Fibroblast of lung (primary cell): ENCODE data around the gene CFAP65. TPM values are rescaled to one million over a fixed set of nuclear protein-coding genes. Genes with fewer than 3 reads are reported as not detected.

Experiments used
- DNase-seq, 2 donors: peaks; one replicate each; pipeline versions ENCODE4 v3.0.0 to v3.0.0-alpha.2; 2010; ENCODE audit warnings: low read depth in 2 of 2
- H2AFZ ChIP-seq: 2 replicates; pipeline ENCODE4 v1.5.1; 2012; ENCODE audit warnings: low read length, control low read depth, inconsistent platforms
- H3K27ac ChIP-seq: 2 replicates; pipeline ENCODE4 v1.5.1; 2011; ENCODE audit warnings: low read length, control low read depth; ENCODE audit not compliant: insufficient read depth
- H3K27me3 ChIP-seq: 2 replicates; pipeline ENCODE4 v1.5.1; 2011; ENCODE audit warnings: mild to moderate bottlenecking, low read length; ENCODE audit not compliant: control insufficient read depth, insufficient read depth
- H3K36me3 ChIP-seq: 2 replicates; pipeline ENCODE4 v1.5.1; 2011; ENCODE audit warnings: low read length; ENCODE audit not compliant: control insufficient read depth, insufficient read depth
- H3K4me1 ChIP-seq: 2 replicates; pipeline ENCODE4 v1.5.1; 2011; ENCODE audit warnings: low read length; ENCODE audit not compliant: control insufficient read depth, insufficient read depth; ENCODE audit errors: extremely low read depth
- H3K4me2 ChIP-seq: 2 replicates; pipeline ENCODE4 v1.5.1; 2011; ENCODE audit warnings: low read length, control low read depth; ENCODE audit not compliant: insufficient read depth; ENCODE audit errors: extremely low read depth
- H3K4me3 ChIP-seq, 4 experiments: fragments of 200-600 bp in 1 of 4; sonication (generic) in 1 of 4; replicated peaks in 1 of 4; 2 replicates each; pipeline ENCODE4 v1.5.1; 2011 to 2016; ENCODE audit warnings: low read length in 4 of 4, low read depth in 3 of 4, mild to moderate bottlenecking in 3 of 4, control low read depth in 2 of 4, inconsistent platforms in 1 of 4, mixed read lengths in 1 of 4; ENCODE audit not compliant: insufficient read depth in 1 of 4; ENCODE audit errors: control extremely low read depth in 1 of 4
- H3K79me2 ChIP-seq: 2 replicates; pipeline ENCODE4 v1.5.1; 2012; ENCODE audit warnings: mild to moderate bottlenecking, low read length, inconsistent platforms; ENCODE audit not compliant: control insufficient read depth, insufficient read depth
- H3K9ac ChIP-seq: 2 replicates; pipeline ENCODE4 v1.5.1; 2011; ENCODE audit warnings: mild to moderate bottlenecking, low read length, control low read depth; ENCODE audit not compliant: insufficient read depth
- H3K9me3 ChIP-seq: 2 replicates; pipeline ENCODE4 v1.5.1; 2012; ENCODE audit warnings: low read depth, low read length; ENCODE audit not compliant: control insufficient read depth, insufficient read depth
- H4K20me1 ChIP-seq: 2 replicates; pipeline ENCODE4 v1.5.1; 2011; ENCODE audit warnings: low read length; ENCODE audit not compliant: control insufficient read depth, insufficient read depth; ENCODE audit errors: extremely low read depth
- EZH2 ChIP-seq: IDR thresholded peaks from 2 replicates; pipeline ENCODE4 v1.5.1; 2012; ENCODE audit warnings: low read length, control low read depth, mild to moderate bottlenecking; ENCODE audit errors: missing control alignments
- polyA plus RNA-seq, 2 donors: library from polyadenylated mRNA; depleted of rRNA in 1 of 2; stranded (reverse) in 1 of 2; unstranded in 1 of 2; fragments of >200 nt; gene quantifications; 2 replicates each; pipeline ENCODE4 v1.2.1, GENCODE V29; 2011 to 2012; ENCODE audit warnings: missing spikeins in 1 of 2
- total RNA-seq: library from RNA; depleted of rRNA; stranded (reverse); fragments of >200 nt; gene quantifications from 2 replicates; pipeline ENCODE4 v1.2.1, GENCODE V29; 2014
- TF ChIP-seq, protein P1 (sequence below), 2 donors: IDR thresholded peaks in 1 of 2; conservative IDR thresholded peaks in 1 of 2; 1 replicate in 1 of 2; 2 replicates in 1 of 2; pipeline ENCODE4 v1.5.1; 2011 to 2012; ENCODE audit warnings: low read length in 2 of 2, control low read depth in 1 of 2, inconsistent platforms in 1 of 2, low read depth in 1 of 2, mild to moderate bottlenecking in 1 of 2

CFAP65 gene
- total and polyA plus RNA-seq, 2 donors (not counting 1 experiment from before 2014, with no cell fraction given): not detected

DNA sequence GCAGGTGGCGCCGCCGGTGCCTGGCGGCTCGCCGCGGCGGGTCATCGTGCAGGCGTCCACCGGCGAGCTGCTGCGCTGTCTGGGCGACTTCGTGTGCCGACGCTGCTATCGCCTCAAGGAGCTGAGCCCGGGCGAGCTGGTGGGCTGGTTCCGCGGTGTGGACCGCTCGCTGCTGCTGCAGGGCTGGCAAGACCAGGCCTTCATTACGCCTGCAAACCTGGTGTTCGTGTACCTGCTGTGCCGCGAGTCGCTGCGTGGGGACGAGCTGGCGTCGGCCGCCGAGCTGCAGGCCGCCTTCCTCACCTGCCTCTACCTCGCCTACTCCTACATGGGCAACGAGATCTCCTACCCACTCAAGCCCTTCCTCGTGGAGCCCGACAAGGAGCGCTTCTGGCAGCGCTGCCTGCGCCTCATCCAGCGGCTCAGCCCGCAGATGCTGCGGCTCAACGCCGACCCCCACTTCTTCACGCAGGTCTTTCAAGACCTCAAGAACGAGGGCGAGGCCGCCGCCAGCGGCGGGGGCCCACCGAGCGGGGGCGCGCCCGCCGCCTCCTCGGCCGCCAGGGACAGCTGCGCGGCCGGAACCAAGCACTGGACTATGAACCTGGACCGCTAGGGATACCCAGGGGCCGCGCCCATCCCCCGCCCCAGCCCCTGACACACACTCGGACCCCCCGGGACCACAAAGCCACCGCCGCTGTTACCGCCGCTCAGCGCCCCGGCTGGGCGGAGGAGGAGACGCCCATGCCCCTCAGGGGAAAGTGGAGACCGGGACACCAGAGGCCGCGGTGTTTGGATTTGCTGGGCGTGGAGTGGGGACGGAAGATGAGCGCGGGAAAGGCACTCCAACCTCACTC is 80.8 kb downstream of the CFAP65 start:
- Histone ChIP-seq H2AFZ (no peak overlapping the region), H3K4me1 (peaks cover 12% of the 10 kb centered on the region), H3K36me3 (no peaks in the 10 kb centered on the region), H4K20me1 (no peaks in the 10 kb centered on the region), H3K9ac (no peak overlapping the region), H3K27me3 (peaks cover 45% of the 10 kb centered on the region), H3K9me3 (no peaks in the 10 kb centered on the region), H3K4me2 (no peak overlapping the region), H3K79me2 (no peaks in the 10 kb centered on the region), H3K27ac (no peak overlapping the region), H3K4me3 (no peak overlapping the region)
- TF ChIP-seq, protein P1, sequence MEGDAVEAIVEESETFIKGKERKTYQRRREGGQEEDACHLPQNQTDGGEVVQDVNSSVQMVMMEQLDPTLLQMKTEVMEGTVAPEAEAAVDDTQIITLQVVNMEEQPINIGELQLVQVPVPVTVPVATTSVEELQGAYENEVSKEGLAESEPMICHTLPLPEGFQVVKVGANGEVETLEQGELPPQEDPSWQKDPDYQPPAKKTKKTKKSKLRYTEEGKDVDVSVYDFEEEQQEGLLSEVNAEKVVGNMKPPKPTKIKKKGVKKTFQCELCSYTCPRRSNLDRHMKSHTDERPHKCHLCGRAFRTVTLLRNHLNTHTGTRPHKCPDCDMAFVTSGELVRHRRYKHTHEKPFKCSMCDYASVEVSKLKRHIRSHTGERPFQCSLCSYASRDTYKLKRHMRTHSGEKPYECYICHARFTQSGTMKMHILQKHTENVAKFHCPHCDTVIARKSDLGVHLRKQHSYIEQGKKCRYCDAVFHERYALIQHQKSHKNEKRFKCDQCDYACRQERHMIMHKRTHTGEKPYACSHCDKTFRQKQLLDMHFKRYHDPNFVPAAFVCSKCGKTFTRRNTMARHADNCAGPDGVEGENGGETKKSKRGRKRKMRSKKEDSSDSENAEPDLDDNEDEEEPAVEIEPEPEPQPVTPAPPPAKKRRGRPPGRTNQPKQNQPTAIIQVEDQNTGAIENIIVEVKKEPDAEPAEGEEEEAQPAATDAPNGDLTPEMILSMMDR (conservative IDR thresholded peaks at IDR 0.05 in 1 of 2, IDR thresholded peaks at IDR 0.05 in 1 of 2; ENCODE audit: low read depth in 1 of 2, low read length in 2 of 2): no peak
- TF ChIP-seq EZH2: peak; percentile 100
- DNase-seq: no peak

GRCh38 chr2:218959761-218960308 is 81.5 kb downstream of the CFAP65 start:
- H3K27me3 ChIP-seq: peaks cover 50% of the 10 kb centered on the region
- no peaks in the 10 kb centered on the region for H3K79me2 ChIP-seq
- H3K4me2 ChIP-seq: no peak overlapping the region
- H3K9me3 ChIP-seq: no peaks in the 10 kb centered on the region
- no peak for DNase-seq
- no peak overlapping the region for H3K27ac ChIP-seq
- H3K36me3 ChIP-seq: no peaks in the 10 kb centered on the region
- H3K9ac ChIP-seq: no peak overlapping the region
- no peak overlapping the region for H2AFZ ChIP-seq
- peak overlapping the region in 1 of 4 experiments; percentile 53 for H3K4me3 ChIP-seq
- H3K4me1 ChIP-seq: peaks cover 12% of the 10 kb centered on the region
- TF ChIP-seq EZH2: no peak
- TF ChIP-seq, protein P1 (conservative IDR thresholded peaks at IDR 0.05 in 1 of 2, IDR thresholded peaks at IDR 0.05 in 1 of 2; ENCODE audit: low read depth in 1 of 2, low read length in 2 of 2): no peak
- no peaks in the 10 kb centered on the region for H4K20me1 ChIP-seq

DNA sequence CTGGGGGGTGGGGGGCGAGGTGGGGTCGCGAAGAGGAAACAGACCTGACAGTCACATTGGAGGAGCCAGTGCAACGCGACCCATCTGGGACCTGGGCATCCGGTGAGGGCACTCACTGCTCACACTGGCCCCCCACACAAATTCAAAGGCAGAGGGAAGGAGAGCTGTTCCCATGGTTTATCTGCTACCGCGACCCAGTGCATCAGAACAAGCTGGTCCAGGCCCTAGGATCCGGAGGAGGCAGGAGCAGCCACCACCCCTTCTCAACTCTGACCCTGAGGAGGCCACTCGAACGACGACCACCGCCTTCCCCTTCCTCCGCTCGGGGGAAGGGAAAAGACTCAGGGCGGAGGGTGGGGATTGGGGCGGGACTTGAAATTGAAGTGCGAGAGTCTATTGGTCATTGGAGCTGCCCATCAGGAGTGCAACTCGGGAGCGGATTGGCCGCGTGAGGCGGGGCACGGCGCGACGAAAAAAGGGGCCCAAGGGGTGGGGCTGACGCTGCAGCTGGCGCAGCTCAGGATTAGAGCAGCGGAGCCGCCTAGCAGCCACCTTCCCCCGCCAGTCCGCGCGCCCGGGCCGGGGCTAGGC is 82.1 kb downstream of the CFAP65 start, which contains the start of gene CDK5R2:
TSS of gene CDK5R2 (plus strand) at position 526 of the 591 bp plus-strand sequence. CDS start 155 bp downstream, outside the sequence.
- Histone ChIP-seq H3K4me2 (no peak within 1 kb of the TSS), H3K79me2 (no peaks in the 10 kb centered on the region), H3K36me3 (no peaks in the 10 kb centered on the region), H3K27ac (no peak within 1 kb of the TSS), H4K20me1 (no peaks in the 10 kb centered on the region), H3K9me3 (no peaks in the 10 kb centered on the region), H3K9ac (no peak within 1 kb of the TSS), H3K4me3 (peak within 1 kb of the TSS in 2 of 4 experiments; percentile 39 to 53), H3K27me3 (peaks cover 52% of the 10 kb centered on the region), H2AFZ (no peak within 1 kb of the TSS), H3K4me1 (peaks cover 7% of the 10 kb centered on the region)
- DNase-seq: peak; percentile 71 to 83
- no peak for TF ChIP-seq EZH2
- TF ChIP-seq, protein P1 (conservative IDR thresholded peaks at IDR 0.05 in 1 of 2, IDR thresholded peaks at IDR 0.05 in 1 of 2; ENCODE audit: low read depth in 1 of 2, low read length in 2 of 2): no peak
